Brain pericyte (primary cell): ENCODE data around the gene DUS2.
A peak's percentile ranks its signal among the peaks of the same experiment; 100 is the strongest.

ENCODE experiments used
- DNase-seq: peaks from one replicate; pipeline ENCODE4 v3.0.0-alpha.2; 2012; ENCODE audit warnings: low read depth, low spot score

DUS2 gene

DNA sequence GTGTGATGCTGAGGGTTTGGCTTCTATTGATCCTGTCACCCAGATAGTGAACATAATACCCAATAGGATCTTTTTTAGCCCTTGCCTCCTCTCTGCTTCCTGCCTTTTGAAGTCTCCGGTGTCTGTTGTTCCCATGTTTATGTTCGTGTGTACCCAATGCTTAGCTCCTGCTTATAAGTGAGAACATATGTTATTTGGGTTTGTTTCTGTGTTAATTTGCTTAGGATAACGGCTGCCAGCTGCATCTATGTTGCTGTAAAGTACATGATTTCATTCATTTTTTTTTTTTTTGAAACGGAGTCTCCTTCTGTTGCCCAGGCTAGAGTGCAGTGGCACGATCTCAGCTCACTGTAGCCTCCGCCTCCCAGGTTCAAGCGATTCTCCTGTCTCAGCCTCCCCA lies 23.0 kb downstream of the DUS2 start:
- no peak for DNase-seq

DNA sequence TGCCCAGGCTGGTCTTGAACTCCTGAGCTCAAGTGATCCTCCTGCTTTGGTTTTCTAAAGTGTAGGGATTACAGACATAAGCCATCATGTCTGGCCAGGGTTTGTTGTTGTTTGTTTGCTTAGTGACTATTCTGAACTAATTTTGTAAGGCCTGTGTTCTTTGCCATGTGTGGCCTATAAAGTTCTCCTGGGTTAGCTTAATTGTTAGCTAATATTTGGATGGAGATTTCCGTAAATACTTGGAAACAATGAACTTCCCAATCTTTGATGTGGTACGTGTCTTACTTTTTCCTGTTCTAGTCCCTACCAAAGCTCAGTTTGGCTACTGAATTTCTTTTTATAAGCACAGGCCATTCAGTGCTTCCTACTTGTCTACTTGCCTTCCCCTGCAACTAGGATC lies 24.9 kb downstream of the DUS2 start:
- DNase-seq, result no peak

DNA sequence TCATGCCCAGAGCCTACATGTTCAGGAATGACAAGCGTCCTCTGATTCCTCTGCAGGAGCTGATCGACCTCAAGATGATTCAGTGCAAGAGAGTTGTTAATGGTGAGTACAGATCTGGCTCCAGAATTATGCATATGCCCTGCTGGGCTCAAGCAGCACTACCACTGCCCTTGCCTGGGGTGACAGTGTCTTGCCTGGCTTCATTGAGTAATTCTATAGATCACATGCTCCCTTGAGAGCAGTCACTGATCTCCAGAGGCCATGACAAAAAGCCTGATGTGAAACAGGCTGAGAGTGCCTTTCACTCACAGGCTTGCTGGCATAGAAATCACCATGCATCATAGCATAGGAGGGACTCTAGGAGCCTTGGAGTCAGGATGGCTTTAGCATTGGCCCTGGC lies 26.4 kb downstream of the DUS2 start:
- no peak for DNase-seq

DNA sequence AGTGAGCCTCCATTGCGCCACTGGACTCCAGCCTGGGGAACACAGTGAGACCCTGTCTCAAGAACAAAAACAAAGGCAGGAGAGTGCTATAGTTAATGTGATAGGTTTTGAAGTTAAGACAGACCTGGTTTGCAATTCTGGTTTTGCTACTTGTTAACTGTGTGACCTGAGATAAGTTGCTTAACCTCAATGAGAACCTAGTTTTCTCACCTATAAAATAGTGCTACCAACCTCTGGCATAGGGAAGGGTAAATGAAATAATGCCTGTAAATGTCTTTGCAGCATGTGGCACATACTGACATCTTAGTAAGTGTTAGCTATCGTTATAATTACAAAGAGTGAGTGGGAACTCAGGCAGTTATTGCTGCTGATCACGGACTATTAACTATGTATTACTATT lies 32.3 kb downstream of the DUS2 start:
- DNase-seq, result no peak

DNA sequence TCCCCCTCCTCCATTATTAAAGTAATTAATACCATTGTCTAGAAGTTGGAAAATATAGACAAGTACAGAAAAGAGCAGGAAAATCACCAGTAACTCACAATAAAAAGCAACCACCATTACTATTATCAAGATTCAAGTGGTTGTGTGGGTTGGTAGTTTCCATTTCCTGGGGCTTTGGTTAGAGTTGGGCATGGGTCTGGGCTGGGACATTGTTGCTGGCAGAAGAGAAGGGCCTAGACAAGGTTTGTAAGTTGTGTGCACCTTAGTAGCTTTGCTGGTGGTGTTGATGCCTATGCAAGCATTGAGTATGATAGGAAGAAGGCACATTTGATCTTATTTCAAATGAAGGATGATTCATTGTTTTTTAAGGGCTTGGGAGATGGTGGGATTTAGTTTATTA lies 36.7 kb downstream of the DUS2 start:
- no peak for DNase-seq

DNA sequence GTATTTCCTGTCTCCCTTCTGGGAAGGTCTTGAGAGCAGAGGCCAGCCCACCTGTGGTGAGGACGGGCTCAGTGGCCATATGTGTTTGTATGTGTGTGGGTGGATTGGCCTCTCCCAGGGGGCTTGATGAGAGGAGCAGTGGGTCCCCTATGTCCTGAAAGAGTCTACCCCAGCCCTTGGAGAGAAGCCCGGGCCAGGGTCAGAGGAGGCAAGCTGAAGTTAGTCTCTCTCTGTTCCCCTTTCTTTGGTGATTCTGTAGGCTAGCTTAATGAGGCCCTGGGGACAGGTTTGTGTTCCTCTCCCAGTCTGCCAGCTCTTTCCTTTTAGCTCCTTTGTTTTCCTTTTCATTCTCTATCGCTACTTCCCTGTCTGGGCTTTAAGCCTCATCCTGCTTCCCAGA lies 38.3 kb downstream of the DUS2 start:
- no peak for DNase-seq

- DNase-seq, result no peak
Measured at GRCh38 chr16:68062910-68063393, 39.9 kb downstream of the DUS2 start.

DNA sequence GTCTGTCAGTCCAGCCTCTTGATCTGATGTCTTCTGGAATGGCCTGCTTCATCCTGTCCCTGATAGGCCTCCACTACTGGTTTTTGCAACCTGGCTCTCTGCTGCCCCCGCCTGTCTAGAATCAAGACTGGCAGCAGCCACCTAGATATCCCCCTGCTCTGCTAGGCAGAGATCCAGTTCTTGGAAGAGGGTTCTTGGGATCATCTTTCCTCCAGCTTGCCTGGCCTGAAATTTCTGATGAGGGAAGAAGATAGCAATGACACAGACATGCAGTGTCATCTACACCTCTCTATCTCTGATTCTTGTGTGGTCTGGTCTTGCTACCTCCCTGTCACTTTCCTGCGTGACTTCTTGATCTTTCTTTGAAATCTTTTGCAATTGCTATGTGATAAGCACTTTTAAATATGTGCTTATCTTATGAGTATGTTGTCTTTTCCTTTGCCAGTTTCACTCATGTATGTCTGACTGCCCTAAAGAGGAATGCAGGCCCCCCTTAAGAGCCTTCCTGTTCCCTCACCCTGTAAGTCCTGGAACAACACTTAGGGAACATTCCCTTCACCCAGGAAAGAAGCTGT lies 41.8 kb downstream of the DUS2 start:
- no peak for DNase-seq

DNA sequence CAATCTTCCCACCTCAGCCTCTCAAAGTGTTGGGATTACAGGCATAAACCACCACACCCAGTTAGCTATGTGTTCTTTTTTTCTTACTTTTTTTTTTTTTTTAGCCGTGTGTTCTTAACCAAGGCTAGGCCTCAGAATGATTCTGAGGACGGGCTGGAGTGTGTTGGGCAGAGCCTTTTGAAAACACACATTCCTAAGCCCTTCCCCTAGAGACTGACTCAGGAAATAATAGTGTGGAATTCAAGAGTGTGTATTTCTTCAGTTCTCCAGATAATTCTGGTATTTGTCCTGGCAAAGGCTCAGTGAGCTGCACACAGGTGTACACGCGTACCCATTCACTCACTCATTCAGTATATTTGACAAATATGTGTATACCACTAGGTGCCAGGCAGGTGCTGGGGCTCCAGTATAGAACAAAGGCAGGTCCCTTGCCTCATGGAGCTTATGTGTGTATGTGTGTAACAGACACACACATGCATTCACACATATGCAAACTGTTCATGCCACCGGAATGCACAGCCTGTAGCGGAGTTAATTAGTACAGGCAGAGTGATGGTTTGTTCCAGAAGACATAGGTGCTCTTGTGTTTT lies 42.7 kb downstream of the DUS2 start:
- no peak for DNase-seq

DNA sequence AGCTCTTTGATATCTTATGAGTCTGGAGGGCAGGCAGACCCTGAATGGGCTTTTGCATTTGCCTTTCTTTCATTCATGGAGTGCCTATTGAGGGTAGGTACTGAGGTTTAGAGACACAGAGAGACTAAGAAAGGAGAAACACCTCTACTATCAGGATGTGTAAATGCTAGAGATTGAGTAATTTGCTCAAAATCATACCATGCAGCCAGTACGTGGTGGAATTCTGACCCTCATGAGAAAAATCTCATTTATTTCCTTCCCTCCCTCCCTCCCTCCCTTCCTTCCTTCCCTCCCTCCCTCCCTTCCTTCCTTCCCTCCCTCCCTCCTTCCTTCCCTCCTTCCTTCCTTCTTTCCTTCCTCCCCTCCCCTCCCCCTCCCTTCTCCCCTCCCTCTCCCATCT lies 43.7 kb downstream of the DUS2 start:
- DNase-seq, result no peak

DNA sequence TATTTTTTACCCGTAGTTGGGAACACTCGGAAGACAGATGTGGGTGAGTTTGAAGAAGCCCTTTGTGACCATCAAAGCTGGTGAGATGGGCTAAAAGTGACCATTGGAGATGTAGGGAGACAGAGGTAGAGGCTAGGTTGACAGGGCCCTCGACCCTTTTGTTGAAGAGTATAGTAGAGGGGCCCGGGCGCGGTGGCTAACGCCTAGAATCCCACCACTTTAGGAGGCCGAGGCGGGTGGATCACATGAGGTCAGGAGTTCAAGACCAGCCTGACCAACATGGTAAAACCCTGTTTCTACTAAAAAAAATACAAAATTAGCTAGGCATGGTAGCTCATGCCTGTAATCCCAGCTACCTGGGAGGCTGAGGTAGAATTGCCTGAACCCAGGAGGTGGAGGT lies 45.8 kb downstream of the DUS2 start:
- DNase-seq, result no peak

DNA sequence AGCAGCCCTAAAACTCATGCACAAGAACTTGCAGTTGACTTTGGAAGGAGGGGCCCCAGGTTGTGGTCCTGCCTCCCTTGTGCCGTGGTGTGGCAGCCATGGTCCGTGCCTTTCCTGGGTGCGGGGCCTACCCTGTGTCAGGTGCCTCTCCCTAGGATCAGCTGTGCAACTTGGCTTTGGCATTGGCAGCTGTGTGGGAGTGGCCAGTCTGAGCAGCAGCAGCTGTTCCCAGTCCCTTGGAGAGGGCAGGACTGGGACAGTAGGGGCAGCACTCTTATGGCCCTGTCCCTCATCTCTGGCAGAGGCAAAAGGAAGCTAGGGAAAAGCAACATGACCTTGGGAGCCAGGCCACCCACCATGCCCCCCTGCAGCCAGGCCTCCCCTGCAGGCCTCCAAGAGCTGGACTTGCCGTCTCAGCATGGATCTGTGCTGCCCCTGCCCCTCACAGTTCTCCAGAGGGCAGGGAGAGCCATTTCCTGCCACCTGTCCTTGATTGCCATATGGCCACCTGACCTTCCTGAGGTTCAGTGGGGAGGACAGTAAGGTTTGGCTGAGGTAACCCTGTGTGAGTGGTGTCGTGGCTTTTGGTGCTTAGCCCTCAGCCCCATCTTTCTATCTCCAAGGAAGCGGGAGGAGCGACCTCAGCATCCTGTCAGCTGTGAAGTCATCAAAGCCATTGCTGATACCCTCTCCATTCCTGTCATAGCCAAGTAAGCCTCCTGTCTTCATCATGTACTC lies 46.6 kb downstream of the DUS2 start:
- no peak for DNase-seq

DNA sequence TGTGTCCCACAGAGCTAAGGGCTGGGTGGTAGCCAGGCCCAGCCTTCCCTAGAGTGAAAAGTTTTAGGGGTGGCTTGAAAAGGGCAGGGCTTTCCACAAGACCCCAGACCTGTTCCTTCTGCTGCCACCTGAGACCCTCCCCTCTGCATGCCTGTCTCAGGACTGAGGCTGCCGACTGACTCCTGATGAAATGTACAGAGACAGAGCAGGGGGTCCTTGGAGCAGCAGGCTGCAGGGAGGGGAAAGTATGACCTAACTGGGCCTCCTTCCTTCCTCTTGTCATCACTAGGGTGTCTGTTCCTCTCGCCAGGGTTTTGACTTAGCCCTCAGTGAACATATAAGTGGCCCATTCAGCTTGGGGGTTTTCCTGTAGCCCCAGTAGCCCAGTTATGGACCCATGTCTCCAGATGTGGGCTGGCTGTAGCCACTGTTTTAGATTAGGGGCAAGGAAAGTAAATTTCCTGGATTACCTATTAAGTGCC lies 47.2 kb downstream of the DUS2 start:
- DNase-seq, result no peak

- DNase-seq, result no peak
Measured at GRCh38 chr16:68070806-68071517, 47.9 kb downstream of the DUS2 start.

GRCh38 chr16:68071518-68071901 lies 48.4 kb downstream of the DUS2 start:
- DNase-seq, result no peak

DNA sequence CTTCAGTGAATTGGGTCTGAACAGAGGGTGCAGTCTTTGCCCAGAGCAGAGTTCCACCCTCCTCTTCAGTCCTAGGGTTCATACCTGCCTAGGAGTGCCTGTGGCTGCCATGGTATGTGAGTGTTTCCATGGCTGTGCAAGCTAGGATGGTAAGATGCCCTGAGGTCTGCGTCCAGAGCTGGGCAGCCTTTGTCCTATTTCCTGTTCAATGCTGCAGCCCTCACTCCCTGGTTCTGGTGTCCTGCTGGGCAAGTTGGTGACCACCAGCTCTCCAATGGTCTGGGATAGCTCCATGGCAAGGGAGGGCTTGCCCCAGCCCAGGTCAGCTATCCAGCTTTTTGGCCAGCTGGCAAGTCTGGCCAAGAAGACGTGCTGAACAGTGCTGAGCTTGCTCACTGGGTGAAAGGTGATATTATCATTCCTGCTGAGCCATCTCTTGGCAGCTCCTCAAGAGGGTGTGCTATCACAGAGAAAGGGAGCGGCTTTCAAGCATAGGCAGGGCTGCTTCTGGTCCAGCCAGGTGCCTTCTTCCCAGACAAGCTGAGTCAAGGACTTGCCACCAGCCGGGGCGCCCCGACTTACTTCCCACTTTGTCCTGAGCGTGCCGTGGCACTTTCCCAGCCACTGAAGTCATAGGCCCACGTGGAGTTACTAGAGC lies 49.1 kb downstream of the DUS2 start:
- DNase-seq, result peak; percentile 49

DNA sequence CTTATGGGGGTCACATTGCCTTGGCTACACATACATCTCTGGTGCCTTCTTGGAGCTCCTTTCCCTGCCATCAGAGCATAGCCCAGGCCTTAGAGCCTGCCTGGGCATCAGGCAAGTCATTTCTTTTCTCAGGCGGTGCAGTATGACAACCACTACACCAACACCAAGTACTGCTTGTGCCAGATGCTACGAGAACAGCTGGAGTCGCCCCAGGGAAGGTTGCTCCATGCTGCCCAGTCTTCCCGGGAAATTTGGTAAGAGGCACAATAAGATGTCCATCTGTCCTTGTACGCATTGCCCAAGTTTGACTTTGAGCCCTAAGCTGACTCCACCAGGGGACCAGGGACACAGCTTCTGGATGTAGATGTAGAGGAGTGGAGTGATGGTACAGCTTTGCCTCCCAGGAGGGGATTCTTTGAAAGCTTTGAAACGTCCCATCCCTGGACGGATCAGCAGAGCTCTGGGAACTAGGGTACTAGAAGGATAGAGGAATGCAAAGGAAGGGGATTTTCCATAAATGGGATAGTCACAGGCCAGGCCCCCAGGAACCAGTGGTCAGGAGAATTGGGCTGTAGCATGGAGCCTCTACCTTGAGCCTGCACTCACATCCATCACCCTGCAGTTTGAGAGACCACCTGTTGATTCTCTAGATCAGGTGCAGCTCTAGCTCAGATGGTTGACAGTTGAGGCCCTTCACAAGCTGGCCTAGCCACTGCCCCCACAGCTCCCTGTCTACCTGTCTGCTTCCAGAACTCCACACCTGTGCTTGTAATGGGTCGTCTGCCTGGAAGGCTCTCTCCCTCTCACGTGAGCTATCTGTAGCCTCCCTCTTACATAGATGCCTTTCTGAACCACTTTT lies 51.0 kb downstream of the DUS2 start:
- no peak for DNase-seq

- DNase-seq, result no peak
Measured at GRCh38 chr16:68074850-68075555, 51.9 kb downstream of the DUS2 start.

- DNase-seq, result no peak
Measured at GRCh38 chr16:68075980-68076379, 52.9 kb downstream of the DUS2 start.

DNA sequence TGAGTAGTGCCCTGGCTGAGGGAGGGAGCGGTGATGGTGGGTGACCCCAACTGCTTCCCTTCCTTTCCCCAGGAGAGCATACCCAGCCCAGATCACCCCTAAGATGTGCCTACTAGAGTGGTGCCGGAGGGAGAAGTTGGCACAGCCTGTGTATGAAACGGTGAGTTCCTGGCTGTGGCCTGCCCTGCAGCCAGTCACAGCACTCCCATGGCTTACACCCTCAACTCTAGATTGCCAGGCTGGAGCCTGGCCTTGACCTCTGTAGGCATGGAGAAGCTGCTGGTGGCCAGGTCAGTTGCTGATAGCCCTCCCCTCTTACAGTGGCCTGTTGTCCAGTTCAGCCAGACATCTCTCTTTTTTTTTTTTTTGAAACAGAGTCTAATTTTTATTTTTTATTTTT lies 53.5 kb downstream of the DUS2 start:
- DNase-seq, result no peak
